HepG2 (cell line): ENCODE data around the gene SKIDA1. TPM values are rescaled to one million over a fixed set of nuclear protein-coding genes. Genes with fewer than 3 reads are reported as not detected.

Experiments
- ATAD3A ChIP-seq: sonication (generic); formaldehyde crosslinking; IDR thresholded peaks from 2 replicates; pipeline ENCODE4 v1.4.0; 2020; ENCODE audit warnings: missing genetic modification reagents
- CBX5 ChIP-seq: sonication (generic); formaldehyde crosslinking; IDR thresholded peaks from 2 replicates; pipeline ENCODE4 v1.4.0; 2020; ENCODE audit warnings: missing genetic modification reagents, borderline replicate concordance
- DNMT3B ChIP-seq: conservative IDR thresholded peaks from 2 replicates; pipeline ENCODE4 v1.6.1; 2016; ENCODE audit warnings: missing biosample characterization, control low read depth
- EED ChIP-seq: sonication (generic); formaldehyde crosslinking; IDR thresholded peaks from 2 replicates; pipeline ENCODE4 v1.5.0; 2020; ENCODE audit warnings: mild to moderate bottlenecking, missing genetic modification reagents
- HES4 ChIP-seq: sonication (generic); formaldehyde crosslinking; IDR thresholded peaks from 2 replicates; pipeline ENCODE4 v1.9.0; 2021; ENCODE audit warnings: mild to moderate bottlenecking, missing genetic modification reagents, borderline replicate concordance
- JUND ChIP-seq: sonication (generic); formaldehyde crosslinking; IDR thresholded peaks from 2 replicates; pipeline ENCODE4 v1.8.0; 2022; ENCODE audit warnings: mild to moderate bottlenecking, missing genetic modification reagents
- MNT ChIP-seq: fragments of 450-650 bp; IDR thresholded peaks from 2 replicates; pipeline ENCODE4 v1.6.1; 2016
- NFE2L2 ChIP-seq: fragments of 150-350 bp; IDR thresholded peaks from 2 replicates; pipeline ENCODE4 v1.6.1; 2014; ENCODE audit warnings: low read length
- PHF5A ChIP-seq: IDR thresholded peaks from one replicate; pipeline ENCODE4 v1.6.1; 2018; ENCODE audit warnings: low read depth, missing genetic modification reagents; ENCODE audit not compliant: unreplicated experiment
- TERF1 ChIP-seq: sonication (generic); formaldehyde crosslinking; IDR thresholded peaks from 2 replicates; pipeline ENCODE4 v1.8.0; 2022; ENCODE audit warnings: mild to moderate bottlenecking, missing genetic modification reagents, moderate library complexity
- TRIM24 ChIP-seq: sonication (generic); formaldehyde crosslinking; IDR thresholded peaks from 2 replicates; pipeline ENCODE4 v1.8.0; 2022; ENCODE audit warnings: mild to moderate bottlenecking, missing genetic modification reagents
- ZBTB7A ChIP-seq: sonication (generic); formaldehyde crosslinking; IDR thresholded peaks from 2 replicates; pipeline ENCODE4 v1.8.0; 2022; ENCODE audit warnings: mild to moderate bottlenecking, missing genetic modification reagents
- ZGPAT ChIP-seq: IDR thresholded peaks from 2 replicates; pipeline ENCODE4 v1.6.1; 2016; ENCODE audit warnings: mild to moderate bottlenecking
- ZMAT3 ChIP-seq: sonication (generic); formaldehyde crosslinking; conservative IDR thresholded peaks from 2 replicates; pipeline ENCODE4 v1.7.0; 2021; ENCODE audit warnings: missing genetic modification reagents
- ZNF713 ChIP-seq: sonication (generic); formaldehyde crosslinking; IDR thresholded peaks from 2 replicates; pipeline ENCODE4 v1.4.0; 2020; ENCODE audit warnings: mild to moderate bottlenecking, missing genetic modification reagents
- ZNF773 ChIP-seq: sonication (generic); formaldehyde crosslinking; IDR thresholded peaks from 2 replicates; pipeline ENCODE4 v1.4.0; 2020; ENCODE audit warnings: missing genetic modification reagents, borderline replicate concordance
- polyA plus RNA-seq, 8 experiments: library from polyadenylated mRNA; depleted of rRNA in 3 of 8; stranded (reverse) in 7 of 8; unstranded in 1 of 8; fragments of >200 nt; fragmentation: Illumina TruSeq in 4 of 8; extraction: Trizol in 4 of 8; gene quantifications; 2 replicates each; pipeline versions ENCODE4 v1.2.1 to v1.2.3, GENCODE V29; 2011 to 2016; ENCODE audit warnings: low read depth in 4 of 8, missing spikeins in 1 of 8, mixed read lengths in 1 of 8; ENCODE audit not compliant: insufficient read depth in 1 of 8
- total RNA-seq, 5 experiments: library from RNA; depleted of rRNA; stranded (reverse); fragments of >200 nt; fragmentation: Illumina TruSeq; extraction: Trizol; gene quantifications; 2 replicates each; pipeline ENCODE4 v1.2.3, GENCODE V29; 2016; ENCODE audit warnings: low read depth in 1 of 5
- TF ChIP-seq, protein P1 (sequence below): sonication (generic); formaldehyde crosslinking; IDR thresholded peaks from 2 replicates; pipeline ENCODE4 v1.5.0; 2020; ENCODE audit warnings: mild to moderate bottlenecking, missing genetic modification reagents
- TF ChIP-seq, protein P2 (sequence below): IDR thresholded peaks from 2 replicates; pipeline ENCODE4 v1.6.1; 2012; ENCODE audit warnings: low read depth, low read length, improper control_type of control experiment
- TF ChIP-seq, protein P3 (sequence below): sonication (generic); formaldehyde crosslinking; IDR thresholded peaks from 2 replicates; pipeline ENCODE4 v1.4.0; 2020; ENCODE audit warnings: missing genetic modification reagents

SKIDA1 gene
- total and polyA plus RNA-seq, 2 of the 13 experiments (the other 11 are each of a cell fraction or from before 2014, with no cell fraction given) = 0.73 to 1.5 TPM

DNA sequence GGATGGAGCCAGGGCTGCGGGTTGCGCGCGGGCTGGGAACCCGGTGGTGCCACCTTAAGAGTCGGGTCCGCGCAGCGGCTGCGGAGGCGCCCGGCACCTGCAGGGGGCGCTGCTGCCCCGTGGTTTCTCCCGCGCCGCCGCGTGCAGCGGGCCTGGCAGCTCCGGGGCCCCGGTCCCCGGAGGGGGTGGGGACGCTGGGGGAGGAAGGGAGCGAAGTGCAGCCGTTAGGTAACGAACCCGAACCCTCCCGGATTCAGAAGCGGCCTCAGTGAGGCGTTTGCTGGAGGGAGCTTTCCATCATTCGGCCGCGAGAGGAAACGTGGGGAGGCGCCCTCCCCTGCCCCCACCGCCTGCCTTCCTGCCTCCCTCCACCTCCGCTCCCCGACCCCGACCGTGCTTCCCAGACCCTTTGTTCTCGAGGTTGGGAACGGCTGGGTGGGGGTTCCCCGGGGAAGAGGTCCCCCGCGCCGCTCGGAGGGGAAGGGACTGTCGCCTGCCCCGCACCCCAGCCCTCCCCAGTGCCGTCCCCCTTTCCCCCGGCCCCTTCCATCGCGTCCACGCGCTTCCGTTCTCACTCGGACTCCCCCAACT, 29.6 kb downstream of the SKIDA1 start (continued):
- TF ChIP-seq, protein P1, sequence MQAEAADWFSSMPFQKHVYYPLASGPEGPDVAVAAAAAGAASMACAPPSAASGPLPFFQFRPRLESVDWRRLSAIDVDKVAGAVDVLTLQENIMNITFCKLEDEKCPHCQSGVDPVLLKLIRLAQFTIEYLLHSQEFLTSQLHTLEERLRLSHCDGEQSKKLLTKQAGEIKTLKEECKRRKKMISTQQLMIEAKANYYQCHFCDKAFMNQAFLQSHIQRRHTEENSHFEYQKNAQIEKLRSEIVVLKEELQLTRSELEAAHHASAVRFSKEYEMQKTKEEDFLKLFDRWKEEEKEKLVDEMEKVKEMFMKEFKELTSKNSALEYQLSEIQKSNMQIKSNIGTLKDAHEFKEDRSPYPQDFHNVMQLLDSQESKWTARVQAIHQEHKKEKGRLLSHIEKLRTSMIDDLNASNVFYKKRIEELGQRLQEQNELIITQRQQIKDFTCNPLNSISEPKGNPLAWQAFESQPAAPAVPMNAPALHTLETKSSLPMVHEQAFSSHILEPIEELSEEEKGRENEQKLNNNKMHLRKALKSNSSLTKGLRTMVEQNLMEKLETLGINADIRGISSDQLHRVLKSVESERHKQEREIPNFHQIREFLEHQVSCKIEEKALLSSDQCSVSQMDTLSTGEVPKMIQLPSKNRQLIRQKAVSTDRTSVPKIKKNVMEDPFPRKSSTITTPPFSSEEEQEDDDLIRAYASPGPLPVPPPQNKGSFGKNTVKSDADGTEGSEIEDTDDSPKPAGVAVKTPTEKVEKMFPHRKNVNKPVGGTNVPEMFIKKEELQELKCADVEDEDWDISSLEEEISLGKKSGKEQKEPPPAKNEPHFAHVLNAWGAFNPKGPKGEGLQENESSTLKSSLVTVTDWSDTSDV (CRISPR knock-in tag) = peak; percentile 42; the same call in 1 of the 2 replicates
- TF ChIP-seq EED (CRISPR knock-in tag) (peak; percentile 63), ZBTB7A (CRISPR knock-in tag) (peak; percentile 82; the same call in 1 of the 2 replicates), CBX5 (peak; percentile 92), MNT (peak; percentile 62), DNMT3B (CRISPR knock-in tag) (no peak), ZGPAT (CRISPR knock-in tag) (peak; percentile 100), PHF5A (no peak), ATAD3A (peak; percentile 0; the same call in 1 of the 2 replicates), NFE2L2 (no peak), ZMAT3 (CRISPR knock-in tag) (peak; percentile 97), TERF1 (no peak), ZNF773 (CRISPR knock-in tag) (no peak), ZNF713 (CRISPR knock-in tag) (peak; percentile 97), JUND (CRISPR knock-in tag) (0 out of 2 replicates have a peak, but pooled peaks have one; percentile 27), HES4 (peak; percentile 86; the same call in 1 of the 2 replicates), TRIM24 (CRISPR knock-in tag) (no peak)
- TF ChIP-seq, protein P2, sequence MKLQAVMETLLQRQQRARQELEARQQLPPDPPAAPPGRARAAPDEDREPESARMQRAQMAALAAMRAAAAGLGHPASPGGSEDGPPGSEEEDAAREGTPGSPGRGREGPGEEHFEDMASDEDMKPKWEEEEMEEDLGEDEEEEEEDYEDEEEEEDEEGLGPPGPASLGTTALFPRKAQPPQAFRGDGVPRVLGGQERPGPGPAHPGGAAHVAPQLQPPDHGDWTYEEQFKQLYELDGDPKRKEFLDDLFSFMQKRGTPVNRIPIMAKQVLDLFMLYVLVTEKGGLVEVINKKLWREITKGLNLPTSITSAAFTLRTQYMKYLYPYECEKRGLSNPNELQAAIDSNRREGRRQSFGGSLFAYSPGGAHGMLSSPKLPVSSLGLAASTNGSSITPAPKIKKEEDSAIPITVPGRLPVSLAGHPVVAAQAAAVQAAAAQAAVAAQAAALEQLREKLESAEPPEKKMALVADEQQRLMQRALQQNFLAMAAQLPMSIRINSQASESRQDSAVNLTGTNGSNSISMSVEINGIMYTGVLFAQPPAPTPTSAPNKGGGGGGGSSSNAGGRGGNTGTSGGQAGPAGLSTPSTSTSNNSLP = no peak; the same call in 1 of the 2 replicates
- TF ChIP-seq, protein P3, sequence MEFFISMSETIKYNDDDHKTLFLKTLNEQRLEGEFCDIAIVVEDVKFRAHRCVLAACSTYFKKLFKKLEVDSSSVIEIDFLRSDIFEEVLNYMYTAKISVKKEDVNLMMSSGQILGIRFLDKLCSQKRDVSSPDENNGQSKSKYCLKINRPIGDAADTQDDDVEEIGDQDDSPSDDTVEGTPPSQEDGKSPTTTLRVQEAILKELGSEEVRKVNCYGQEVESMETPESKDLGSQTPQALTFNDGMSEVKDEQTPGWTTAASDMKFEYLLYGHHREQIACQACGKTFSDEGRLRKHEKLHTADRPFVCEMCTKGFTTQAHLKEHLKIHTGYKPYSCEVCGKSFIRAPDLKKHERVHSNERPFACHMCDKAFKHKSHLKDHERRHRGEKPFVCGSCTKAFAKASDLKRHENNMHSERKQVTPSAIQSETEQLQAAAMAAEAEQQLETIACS (CRISPR knock-in tag) = peak; percentile 92
